A673 (cell line): ENCODE data around the gene MORN3.
"Not testable (repeated sequence)": the region's sequence is repeated elsewhere in the genome, so short reads cannot be mapped to it uniquely, and the experiment has no call there.

ENCODE experiments used
- EZH2 ChIP-seq: fragments of 200-600 bp; sonication (generic); IDR thresholded peaks from 2 replicates; pipeline ENCODE4 v1.6.1; 2017; ENCODE audit warnings: borderline replicate concordance, low read depth, mild to moderate bottlenecking, mixed read lengths, antibody characterized with exemption, low read length; ENCODE audit not compliant: poor library complexity, severe bottlenecking
- TF ChIP-seq, protein P1 (sequence below): fragments of 300-800, 200-600 bp; sonication (generic); conservative IDR thresholded peaks from 2 replicates; pipeline ENCODE4 v1.5.1; 2017; ENCODE audit warnings: low read depth, mild to moderate bottlenecking, antibody characterized with exemption, low read length, moderate library complexity, mixed read lengths

DNA sequence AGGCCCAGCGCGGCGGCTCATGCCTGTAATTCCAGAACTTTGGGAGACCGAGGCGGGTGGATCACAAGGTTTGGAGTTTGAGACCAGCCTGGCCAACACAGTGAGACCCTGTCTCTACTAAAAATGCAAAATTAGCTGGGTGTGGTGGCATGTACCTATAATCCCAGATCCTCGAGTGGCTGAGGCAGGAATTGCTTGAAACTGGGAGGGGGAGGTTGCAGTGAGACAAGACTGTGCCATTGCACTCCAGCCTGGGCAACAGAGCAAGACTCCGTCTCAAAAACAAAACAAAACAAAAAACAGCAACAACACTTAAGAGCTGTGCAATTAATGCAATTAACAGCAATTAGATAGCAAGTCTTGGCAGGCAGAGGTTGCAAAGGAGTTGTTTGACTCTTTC is 45.6 kb upstream of the MORN3 start:
- TF ChIP-seq, protein P1, sequence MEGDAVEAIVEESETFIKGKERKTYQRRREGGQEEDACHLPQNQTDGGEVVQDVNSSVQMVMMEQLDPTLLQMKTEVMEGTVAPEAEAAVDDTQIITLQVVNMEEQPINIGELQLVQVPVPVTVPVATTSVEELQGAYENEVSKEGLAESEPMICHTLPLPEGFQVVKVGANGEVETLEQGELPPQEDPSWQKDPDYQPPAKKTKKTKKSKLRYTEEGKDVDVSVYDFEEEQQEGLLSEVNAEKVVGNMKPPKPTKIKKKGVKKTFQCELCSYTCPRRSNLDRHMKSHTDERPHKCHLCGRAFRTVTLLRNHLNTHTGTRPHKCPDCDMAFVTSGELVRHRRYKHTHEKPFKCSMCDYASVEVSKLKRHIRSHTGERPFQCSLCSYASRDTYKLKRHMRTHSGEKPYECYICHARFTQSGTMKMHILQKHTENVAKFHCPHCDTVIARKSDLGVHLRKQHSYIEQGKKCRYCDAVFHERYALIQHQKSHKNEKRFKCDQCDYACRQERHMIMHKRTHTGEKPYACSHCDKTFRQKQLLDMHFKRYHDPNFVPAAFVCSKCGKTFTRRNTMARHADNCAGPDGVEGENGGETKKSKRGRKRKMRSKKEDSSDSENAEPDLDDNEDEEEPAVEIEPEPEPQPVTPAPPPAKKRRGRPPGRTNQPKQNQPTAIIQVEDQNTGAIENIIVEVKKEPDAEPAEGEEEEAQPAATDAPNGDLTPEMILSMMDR, result not testable (repeated sequence)
- not testable (repeated sequence) for TF ChIP-seq EZH2
